MCF 10A (cell line): ENCODE measurements around the gene PARD6B. TPM values are rescaled to one million over a fixed set of nuclear protein-coding genes. Genes with fewer than 3 reads are reported as not detected.
"Not testable (repeated sequence)": the region's sequence is repeated elsewhere in the genome, so short reads cannot be mapped to it uniquely, and the experiment has no call there.

Experiments
- BruUV-seq: library from RNA; stranded (reverse); fragments of 400-500 nt; replicated peaks from 2 replicates; lab custom pipeline; 2021; lab: Mats Ljungman, UMichigan
- CTCF ChIA-PET: fragments of 300-600 bp; sonication (Branson Sonifier 250); formaldehyde crosslinking; extraction: SDS; loops from one replicate; lab custom pipeline; 2021; ENCODE audit warnings: antibody characterized with exemption, inconsistent platforms; lab: Yijun Ruan, JAX
- POLR2A ChIA-PET: fragments of 300-600, 350-650 bp; sonication (Branson Sonifier 250); formaldehyde crosslinking; extraction: SDS; loops from one replicate; lab custom pipeline; 2020; ENCODE audit warnings: antibody characterized with exemption, inconsistent platforms; lab: Yijun Ruan, JAX
- DNase-seq: peaks from one replicate; pipeline ENCODE4 v3.0.0-alpha.2; 2018; ENCODE audit not compliant: unreplicated experiment
- H3K27ac Mint-ChIP-seq: one replicate; pipeline ENCODE4 v1.8.0; 2022; ENCODE audit warnings: mild to moderate bottlenecking, low read depth, mixed read lengths; ENCODE audit not compliant: unreplicated experiment
- H3K27me3 Mint-ChIP-seq: one replicate; pipeline ENCODE4 v1.8.0; 2022; ENCODE audit warnings: mixed read lengths; ENCODE audit not compliant: insufficient read depth, unreplicated experiment
- H3K36me3 Mint-ChIP-seq: one replicate; pipeline ENCODE4 v1.8.0; 2022; ENCODE audit warnings: mild to moderate bottlenecking, moderate library complexity, mixed read lengths; ENCODE audit not compliant: insufficient read depth, unreplicated experiment
- H3K4me1 Mint-ChIP-seq: one replicate; pipeline ENCODE4 v1.8.0; 2022; ENCODE audit warnings: mixed read lengths; ENCODE audit not compliant: insufficient read depth, unreplicated experiment
- H3K4me3 Mint-ChIP-seq: one replicate; pipeline ENCODE4 v1.8.0; 2022; ENCODE audit warnings: mild to moderate bottlenecking, moderate library complexity, mixed read lengths; ENCODE audit not compliant: unreplicated experiment
- H3K9me3 Mint-ChIP-seq: one replicate; pipeline ENCODE4 v1.8.0; 2022; ENCODE audit warnings: mixed read lengths; ENCODE audit not compliant: unreplicated experiment
- CTCF ChIP-seq: fragments of 200-600 bp; IDR thresholded peaks from one replicate; pipeline ENCODE4 v1.8.0; 2022; ENCODE audit warnings: antibody characterized with exemption, mild to moderate bottlenecking; ENCODE audit not compliant: unreplicated experiment
- intact Hi-C: fragments of 100-400 bp; cut with micrococcal nuclease; formaldehyde crosslinking; loops from 2 replicates; pipeline ENCODE4 v1.14.1; 2022
- total RNA-seq: library from RNA; stranded (reverse); gene quantifications from 2 replicates; pipeline ENCODE4 v1.2.3, GENCODE V29; 2022

Gene PARD6B
- total RNA-seq, 1 experiment from 2014 or later, result 5.8 TPM

- H3K27ac Mint-ChIP-seq, result no peak overlapping the region
- peaks cover 8% of the 10 kb centered on the region for H3K4me1 Mint-ChIP-seq
- ChIA-PET CTCF (interaction anchor here (0.6 to 1.3 kb wide), 2 partner anchors 60 to 93 kb away, joined by 3 to 5 read pairs; no protein-coding TSS in a partner anchor), POLR2A (interaction anchor here (0.6 to 1.0 kb wide), 4 partner anchors 18 to 306 kb away, joined by 3 to 5 read pairs (median 4); no protein-coding TSS in a partner anchor)
- no peak for DNase-seq
- H3K9me3 Mint-ChIP-seq, result no peaks in the 10 kb centered on the region
- TF ChIP-seq CTCF, result no peak
- BruUV-seq, result no TSS peak
- intact Hi-C loops, result no loop called here
- H3K27me3 Mint-ChIP-seq, result no peaks in the 10 kb centered on the region
- no peaks in the 10 kb centered on the region for H3K36me3 Mint-ChIP-seq
- no peak overlapping the region for H3K4me3 Mint-ChIP-seq
Observed at GRCh38 chr20:50695135-50695872, 36.1 kb upstream of the PARD6B start.

DNA sequence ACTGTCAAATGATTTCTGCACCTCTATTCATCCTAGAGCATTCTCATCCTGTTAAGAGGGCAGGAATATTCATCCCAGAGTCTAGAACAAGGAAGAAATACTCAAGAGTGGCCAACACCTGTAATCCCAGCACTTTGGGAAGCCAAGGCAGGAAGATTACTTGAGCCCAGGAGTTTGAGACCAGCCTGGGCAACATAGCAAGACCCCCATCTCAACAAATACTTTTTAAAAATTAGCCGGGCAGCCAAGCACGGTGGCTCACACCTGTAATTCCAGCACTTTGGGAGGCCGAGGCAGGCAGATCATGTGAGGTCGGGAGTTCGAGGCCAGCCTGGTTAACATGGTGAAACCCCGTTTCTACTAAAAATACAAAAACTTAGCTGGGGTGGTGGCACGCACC lies 33.1 kb upstream of the PARD6B start:
- H3K4me3 Mint-ChIP-seq, DNase-seq, intact Hi-C loops, H3K9me3 Mint-ChIP-seq, H3K27me3 Mint-ChIP-seq, H3K27ac Mint-ChIP-seq, BruUV-seq, H3K36me3 Mint-ChIP-seq, POLR2A ChIA-PET, H3K4me1 Mint-ChIP-seq: not testable (repeated sequence)
- CTCF ChIA-PET, result interaction anchor here (0.6 to 1.3 kb wide), 3 partner anchors 11 to 90 kb away, joined by 3 read pairs; no protein-coding TSS in a partner anchor

DNA sequence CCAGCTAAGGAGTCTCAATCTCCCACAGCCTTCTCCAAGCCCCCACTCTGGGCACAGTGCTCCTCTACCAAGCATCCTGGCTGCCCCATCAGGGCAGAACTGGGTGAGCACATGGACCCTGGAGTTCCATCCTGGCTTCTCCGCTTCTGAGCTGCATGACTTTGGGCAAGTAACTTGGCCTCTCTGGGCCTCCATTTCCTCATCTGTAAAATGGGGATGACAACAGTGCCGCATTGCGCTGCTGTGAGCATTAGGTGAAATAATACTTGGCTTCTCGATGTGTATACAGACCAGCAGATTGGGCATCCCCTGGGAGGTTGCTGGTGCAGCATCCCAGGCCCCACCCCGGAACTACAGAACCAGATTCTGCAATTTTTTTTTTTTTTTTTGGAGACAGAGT lies 31.7 kb upstream of the PARD6B start:
- Mint-ChIP-seq H3K36me3 (no peaks in the 10 kb centered on the region), H3K4me3 (no peak overlapping the region), H3K4me1 (peaks cover 2% of the 10 kb centered on the region), H3K27me3 (no peaks in the 10 kb centered on the region), H3K9me3 (no peaks in the 10 kb centered on the region), H3K27ac (no peak overlapping the region)
- no peak for TF ChIP-seq CTCF
- DNase-seq, result no peak
- ChIA-PET CTCF (no interaction called here), POLR2A (interaction anchor here (0.7 kb wide), 1 partner anchor 9 kb away, joined by 3 read pairs; no protein-coding TSS in a partner anchor)
- no TSS peak for BruUV-seq
- intact Hi-C loops, result no loop called here

DNA sequence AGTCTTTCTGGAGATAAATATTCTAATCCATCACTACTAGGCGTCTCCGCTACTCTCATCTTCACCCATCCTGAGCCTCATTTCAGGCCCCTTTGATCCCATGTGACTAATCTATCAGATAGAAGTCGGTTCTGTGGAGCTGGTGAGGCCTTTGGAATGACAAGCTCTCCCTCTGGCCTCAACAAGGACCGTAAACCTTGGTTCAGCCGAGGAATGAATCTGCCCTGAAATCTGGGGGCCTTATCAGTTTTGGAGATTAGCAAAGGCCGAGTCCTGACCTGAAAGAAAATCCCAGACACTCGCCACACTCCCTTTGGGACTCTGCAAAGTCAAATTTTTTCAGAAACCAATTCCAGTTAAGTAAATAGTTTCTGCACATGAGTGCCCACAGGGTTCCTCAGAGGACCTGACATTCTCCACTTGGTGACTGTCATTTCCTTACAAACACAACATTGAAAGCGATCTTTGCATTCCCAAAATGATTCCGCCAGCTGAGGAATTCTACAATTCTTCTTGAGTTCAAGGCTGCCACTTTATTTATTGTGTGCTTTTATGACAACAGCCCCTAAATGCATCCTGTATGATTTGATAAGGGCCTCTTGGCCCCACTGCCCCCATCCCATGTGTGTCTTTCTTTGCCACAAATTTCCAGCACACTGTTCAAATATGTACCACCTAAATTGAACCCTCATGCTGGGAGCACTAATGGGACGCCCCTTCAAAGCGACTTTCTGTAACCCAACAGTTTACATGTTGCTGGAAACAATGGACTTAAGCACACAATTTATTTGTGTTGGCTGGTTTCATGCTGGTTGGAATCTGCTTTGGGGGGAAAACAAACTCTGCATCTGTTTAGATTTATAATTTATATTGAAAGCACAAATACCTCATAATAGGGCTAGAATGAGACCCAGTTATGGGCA lies 30.1 kb upstream of the PARD6B start:
- CTCF ChIA-PET, result interaction anchor here (0.6 kb wide), 2 partner anchors 574 to 630 kb away, joined by 3 to 4 read pairs; no protein-coding TSS in a partner anchor
- TF ChIP-seq CTCF, result no peak
- no TSS peak for BruUV-seq
- DNase-seq, result no peak
- POLR2A ChIA-PET, result no interaction called here
- no peak overlapping the region for H3K4me3 Mint-ChIP-seq
- H3K27ac Mint-ChIP-seq, result no peak overlapping the region
- intact Hi-C loops, result no loop called here
- no peaks in the 10 kb centered on the region for H3K4me1 Mint-ChIP-seq
- no peaks in the 10 kb centered on the region for H3K9me3 Mint-ChIP-seq
- H3K27me3 Mint-ChIP-seq, result no peaks in the 10 kb centered on the region
- H3K36me3 Mint-ChIP-seq, result no peaks in the 10 kb centered on the region

GRCh38 chr20:50703651-50704438 lies 27.5 kb upstream of the PARD6B start:
- intact Hi-C loops, DNase-seq, H3K4me1 Mint-ChIP-seq, BruUV-seq, H3K27ac Mint-ChIP-seq, H3K27me3 Mint-ChIP-seq, H3K36me3 Mint-ChIP-seq, H3K9me3 Mint-ChIP-seq, H3K4me3 Mint-ChIP-seq: not testable (repeated sequence)
- ChIA-PET CTCF (interaction anchor here (0.6 to 1.1 kb wide), 3 partner anchors 13 to 518 kb away, joined by 3 to 4 read pairs (median 3); partner anchors contain the start of gene RIPOR3), POLR2A (interaction anchor here (0.6 to 0.7 kb wide), 2 partner anchors 14 to 221 kb away, joined by 3 read pairs; no protein-coding TSS in a partner anchor)
